Retinal pigment epithelial cell (primary cell): ENCODE measurements around the gene SOX30.
A peak's percentile ranks its signal among the peaks of the same experiment; 100 is the strongest.

Source experiments
- DNase-seq: peaks from one replicate; pipeline ENCODE4 v3.0.0-alpha.2; 2010; ENCODE audit warnings: low read depth
- H3K4me3 ChIP-seq: 2 replicates; pipeline ENCODE4 v1.5.1; 2011; ENCODE audit warnings: mild to moderate bottlenecking, low read length, control low read depth, moderate library complexity
- TF ChIP-seq, protein P1 (sequence below): conservative IDR thresholded peaks from 2 replicates; pipeline ENCODE4 v1.5.1; 2011; ENCODE audit warnings: low read depth, low read length, control low read depth, inconsistent platforms

Gene SOX30

DNA sequence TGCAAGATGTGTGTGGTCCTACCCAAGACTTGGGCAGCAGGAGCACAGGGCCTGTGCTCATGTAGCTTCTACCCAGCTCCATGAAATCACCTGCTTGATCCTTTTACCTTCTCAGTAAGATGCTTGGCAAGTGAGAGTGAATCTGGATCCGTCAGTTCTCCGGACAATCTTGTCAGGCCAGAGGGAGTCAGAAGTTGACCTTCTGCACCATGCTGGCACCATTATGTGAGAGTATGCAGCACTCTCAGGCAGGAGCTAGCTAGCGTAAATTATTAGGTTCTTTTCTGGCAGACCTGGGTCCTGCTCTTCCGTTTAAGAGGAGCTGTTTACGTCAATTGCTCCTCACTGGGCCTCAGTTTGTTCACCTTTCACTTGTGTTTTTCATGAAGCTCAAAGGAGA lies 39.7 kb downstream of the SOX30 start:
- TF ChIP-seq, protein P1, sequence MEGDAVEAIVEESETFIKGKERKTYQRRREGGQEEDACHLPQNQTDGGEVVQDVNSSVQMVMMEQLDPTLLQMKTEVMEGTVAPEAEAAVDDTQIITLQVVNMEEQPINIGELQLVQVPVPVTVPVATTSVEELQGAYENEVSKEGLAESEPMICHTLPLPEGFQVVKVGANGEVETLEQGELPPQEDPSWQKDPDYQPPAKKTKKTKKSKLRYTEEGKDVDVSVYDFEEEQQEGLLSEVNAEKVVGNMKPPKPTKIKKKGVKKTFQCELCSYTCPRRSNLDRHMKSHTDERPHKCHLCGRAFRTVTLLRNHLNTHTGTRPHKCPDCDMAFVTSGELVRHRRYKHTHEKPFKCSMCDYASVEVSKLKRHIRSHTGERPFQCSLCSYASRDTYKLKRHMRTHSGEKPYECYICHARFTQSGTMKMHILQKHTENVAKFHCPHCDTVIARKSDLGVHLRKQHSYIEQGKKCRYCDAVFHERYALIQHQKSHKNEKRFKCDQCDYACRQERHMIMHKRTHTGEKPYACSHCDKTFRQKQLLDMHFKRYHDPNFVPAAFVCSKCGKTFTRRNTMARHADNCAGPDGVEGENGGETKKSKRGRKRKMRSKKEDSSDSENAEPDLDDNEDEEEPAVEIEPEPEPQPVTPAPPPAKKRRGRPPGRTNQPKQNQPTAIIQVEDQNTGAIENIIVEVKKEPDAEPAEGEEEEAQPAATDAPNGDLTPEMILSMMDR, result no peak
- no peak overlapping the region for H3K4me3 ChIP-seq
- no peak for DNase-seq

- no peak overlapping the region for H3K4me3 ChIP-seq
- TF ChIP-seq, protein P1, result no peak
- no peak for DNase-seq
Observed at GRCh38 chr5:157611571-157612476, 40.4 kb downstream of the SOX30 start.

- no peak overlapping the region for H3K4me3 ChIP-seq
- TF ChIP-seq, protein P1, result no peak
- no peak for DNase-seq
Observed at GRCh38 chr5:157610990-157611389, 41.2 kb downstream of the SOX30 start.

DNA sequence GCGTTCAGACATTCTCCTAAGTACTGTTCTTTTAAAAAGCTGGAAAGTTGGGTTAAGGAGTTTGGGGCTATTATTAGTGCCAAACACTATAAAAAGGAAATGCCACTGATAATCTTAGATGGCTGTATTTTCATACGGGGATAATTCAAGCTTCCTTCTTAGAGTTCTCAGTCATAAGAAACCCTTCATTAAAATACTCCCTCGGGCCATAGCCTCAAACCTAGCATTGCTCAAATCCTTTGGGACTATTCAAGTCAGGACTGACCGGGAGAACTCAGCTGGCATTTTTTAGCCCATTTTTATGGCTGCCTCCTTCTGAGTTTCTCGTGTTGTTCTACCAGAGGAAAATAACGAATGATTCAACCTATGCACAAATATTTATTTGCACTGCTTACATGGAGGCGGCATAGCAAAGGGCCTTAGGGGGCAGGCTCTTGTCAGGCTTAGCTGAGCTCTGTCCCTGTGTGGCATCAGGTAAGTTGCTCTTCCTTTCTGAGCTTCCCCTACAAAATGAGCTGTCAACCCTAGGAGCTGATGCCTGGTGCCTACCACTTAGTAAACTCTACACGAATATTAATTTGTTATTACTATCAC lies 43.2 kb downstream of the SOX30 start:
- TF ChIP-seq, protein P1, result no peak
- DNase-seq, result no peak

DNA sequence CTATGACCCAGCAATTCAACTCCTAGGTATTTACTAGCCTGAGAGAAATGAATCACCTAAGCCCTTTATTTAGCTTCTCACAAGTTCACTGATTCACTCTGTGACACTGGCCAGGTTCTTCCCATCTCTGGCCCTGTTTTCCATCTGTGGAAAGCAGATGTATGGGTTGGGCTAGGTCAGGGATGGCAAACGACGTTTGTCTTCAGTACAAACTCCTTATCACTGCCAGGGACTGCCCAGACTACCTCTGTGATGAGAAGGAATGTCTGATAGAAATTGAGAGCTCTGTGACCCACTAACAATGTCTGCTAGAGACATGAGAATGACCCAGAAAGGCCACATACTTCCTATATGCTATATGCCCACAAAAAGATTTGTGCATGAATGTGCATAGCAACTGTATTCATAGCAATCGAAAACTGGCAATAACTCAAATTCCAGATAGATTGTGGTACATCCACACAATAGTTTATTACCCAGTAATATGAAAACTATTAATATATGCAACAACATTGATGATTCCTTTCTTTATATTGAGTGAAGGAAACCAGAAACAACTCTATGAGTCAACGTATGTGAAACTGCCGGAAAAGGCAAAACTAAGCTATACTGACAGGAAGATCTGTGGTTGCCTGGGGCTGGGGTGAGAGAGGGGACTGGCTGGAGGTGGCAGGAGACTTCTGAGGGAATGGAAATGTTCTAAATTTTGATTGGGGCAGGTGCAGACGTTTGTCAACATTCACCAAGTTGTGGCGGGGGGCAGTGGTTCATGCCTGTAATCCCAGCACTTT lies 44.7 kb downstream of the SOX30 start:
- TF ChIP-seq, protein P1, result no peak
- H3K4me3 ChIP-seq, result no peak overlapping the region
- peak; percentile 30 for DNase-seq

More for the DNA sequence above, 43.2 kb downstream of the SOX30 start:
- H3K4me3 ChIP-seq, result no peak overlapping the region

DNA sequence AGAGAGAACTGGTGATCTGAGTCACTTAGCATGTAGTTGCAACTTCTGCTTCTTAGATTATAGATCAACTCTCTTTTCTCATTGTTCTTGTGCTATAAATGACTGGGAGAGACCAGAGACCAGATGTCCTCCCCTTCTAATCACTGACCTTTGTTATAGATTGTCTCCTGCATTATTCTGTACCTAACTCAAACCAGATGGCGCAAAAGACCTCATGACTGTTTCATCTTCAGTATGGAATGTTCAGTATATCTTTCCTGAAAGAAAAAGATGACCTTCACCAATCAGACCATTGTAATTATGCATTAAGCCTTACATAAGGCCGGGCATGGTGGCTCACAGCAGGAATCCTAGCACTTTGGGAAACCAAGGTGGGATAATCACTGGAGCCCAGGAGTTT lies 46.2 kb downstream of the SOX30 start:
- no peak overlapping the region for H3K4me3 ChIP-seq
- TF ChIP-seq, protein P1, result no peak
- DNase-seq, result no peak
